ENCODE data around the gene ADAT2. TPM values are rescaled to one million over a fixed set of nuclear protein-coding genes. Genes with fewer than 3 reads are reported as not detected.

The ADAT2 gene
- total and polyA plus RNA-seq, 2 of the 13 experiments (the other 11 are each of a cell fraction or from before 2014, with no cell fraction given): 10.5 to 18.3 TPM

GRCh38 chr6:143397227-143398222, 53.0 kb downstream of the ADAT2 start (continued):
- TF ChIP-seq ZNF768 (CRISPR knock-in tag; IDR thresholded peaks at IDR 0.05) (no peak), IRX3 (CRISPR knock-in tag; IDR thresholded peaks at IDR 0.05; ENCODE audit: borderline replicate concordance, low read depth) (0 out of 2 replicates have a peak, but pooled peaks have one; percentile 30), FOSL2 (CRISPR knock-in tag; IDR thresholded peaks at IDR 0.05) (peak; percentile 96), TP53 (CRISPR knock-in tag; conservative IDR thresholded peaks at IDR 0.05) (no peak), BRCA1 (CRISPR knock-in tag; IDR thresholded peaks at IDR 0.05) (no peak), ETV6 (CRISPR knock-in tag; conservative IDR thresholded peaks at IDR 0.05) (no peak), ZNF263 (CRISPR knock-in tag; IDR thresholded peaks at IDR 0.05) (no peak), ONECUT2 (CRISPR knock-in tag; IDR thresholded peaks at IDR 0.05) (no peak), ZNF264 (CRISPR knock-in tag; IDR thresholded peaks at IDR 0.05) (peak; percentile 63; the same call in 1 of the 2 replicates), ARID2 (CRISPR knock-in tag; IDR thresholded peaks at IDR 0.05; ENCODE audit: borderline replicate concordance) (no peak), SSRP1 (CRISPR knock-in tag; IDR thresholded peaks at IDR 0.05) (peak; percentile 53; the same call in 1 of the 2 replicates), RERE (CRISPR knock-in tag; IDR thresholded peaks at IDR 0.05; ENCODE audit: low read depth) (peak; percentile 88), FOXC1 (CRISPR knock-in tag; IDR thresholded peaks at IDR 0.05; ENCODE audit: borderline replicate concordance) (no peak), HNF1A (IDR thresholded peaks at IDR 0.05; ENCODE audit: low read depth) (peak; percentile 52; the same call in 1 of the 2 replicates), HNF1A (CRISPR knock-in tag; IDR thresholded peaks at IDR 0.05; ENCODE audit: borderline replicate concordance) (peak; percentile 74; the same call in 1 of the 2 replicates)
